Tibial artery (tissue), 4 donors: ENCODE data around the gene SRMS.

Experiments used
- DNase-seq, 2 donors: peaks; one replicate each; pipeline ENCODE4 v3.0.0-alpha.2; 2019
- H3K27ac ChIP-seq, 2 donors: fragments of 200-600 bp; sonication (generic) in 1 of 2; 1 replicate in 1 of 2; 2 replicates in 1 of 2; pipeline ENCODE4 v1.5.1; 2018 to 2019; ENCODE audit warnings: mild to moderate bottlenecking in 1 of 2
- H3K27me3 ChIP-seq, 2 donors: fragments of 200-600 bp; sonication (generic) in 1 of 2; one replicate each; pipeline versions ENCODE4 v1.5.1 to v1.6.0; 2016 to 2019
- H3K36me3 ChIP-seq, 3 donors: fragments of 200-600 bp; sonication (generic) in 2 of 3; one replicate each; pipeline ENCODE4 v1.5.1; 2016 to 2019; ENCODE audit warnings: mild to moderate bottlenecking in 2 of 3
- H3K4me1 ChIP-seq, 4 donors: fragments of 200-600 bp; sonication (generic) in 2 of 4; 1 replicate in 3 of 4; 2 replicates in 1 of 4; pipeline ENCODE4 v1.5.1; 2016 to 2019
- H3K4me3 ChIP-seq, 2 donors: fragments of 200-600 bp; sonication (generic) in 1 of 2; 1 replicate in 1 of 2; 2 replicates in 1 of 2; pipeline ENCODE4 v1.5.1; 2018 to 2019; ENCODE audit warnings: mild to moderate bottlenecking in 2 of 2
- H3K9me3 ChIP-seq, 3 donors: fragments of 200-600 bp; sonication (generic) in 1 of 3; one replicate each; pipeline ENCODE4 v1.5.1; 2016 to 2019
- intact Hi-C: fragments of 100-400 bp; cut with DNase I; formaldehyde crosslinking; loops from one replicate; pipeline ENCODE4 v1.15.0; 2023; ENCODE audit warnings: low total_unique reads
- TF ChIP-seq, protein P1 (sequence below), 2 experiments: fragments of 200-600 bp in 1 of 2; fragments of 450-650 bp in 1 of 2; IDR thresholded peaks; one replicate each; pipeline ENCODE4 v1.5.1; 2017 to 2019; ENCODE audit warnings: antibody characterized with exemption in 2 of 2, mild to moderate bottlenecking in 1 of 2, moderate library complexity in 1 of 2

The SRMS gene

GRCh38 chr20:63497946-63498935 is 49.3 kb downstream of the SRMS start:
- H3K36me3 ChIP-seq: no peaks in the 10 kb centered on the region
- H3K27me3 ChIP-seq: peaks cover 0 to 95% of the 10 kb centered on the region in 2 donors
- DNase-seq: no peak
- peak overlapping the region in 1 of 2 donors; percentile 41 for H3K4me3 ChIP-seq
- no peak overlapping the region for H3K27ac ChIP-seq
- H3K9me3 ChIP-seq: no peaks in the 10 kb centered on the region
- TF ChIP-seq, protein P1, sequence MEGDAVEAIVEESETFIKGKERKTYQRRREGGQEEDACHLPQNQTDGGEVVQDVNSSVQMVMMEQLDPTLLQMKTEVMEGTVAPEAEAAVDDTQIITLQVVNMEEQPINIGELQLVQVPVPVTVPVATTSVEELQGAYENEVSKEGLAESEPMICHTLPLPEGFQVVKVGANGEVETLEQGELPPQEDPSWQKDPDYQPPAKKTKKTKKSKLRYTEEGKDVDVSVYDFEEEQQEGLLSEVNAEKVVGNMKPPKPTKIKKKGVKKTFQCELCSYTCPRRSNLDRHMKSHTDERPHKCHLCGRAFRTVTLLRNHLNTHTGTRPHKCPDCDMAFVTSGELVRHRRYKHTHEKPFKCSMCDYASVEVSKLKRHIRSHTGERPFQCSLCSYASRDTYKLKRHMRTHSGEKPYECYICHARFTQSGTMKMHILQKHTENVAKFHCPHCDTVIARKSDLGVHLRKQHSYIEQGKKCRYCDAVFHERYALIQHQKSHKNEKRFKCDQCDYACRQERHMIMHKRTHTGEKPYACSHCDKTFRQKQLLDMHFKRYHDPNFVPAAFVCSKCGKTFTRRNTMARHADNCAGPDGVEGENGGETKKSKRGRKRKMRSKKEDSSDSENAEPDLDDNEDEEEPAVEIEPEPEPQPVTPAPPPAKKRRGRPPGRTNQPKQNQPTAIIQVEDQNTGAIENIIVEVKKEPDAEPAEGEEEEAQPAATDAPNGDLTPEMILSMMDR (IDR thresholded peaks at IDR 0.05): no peak
- intact Hi-C loops: no loop called here
- H3K4me1 ChIP-seq: peaks cover 0 to 35% (median 28%) of the 10 kb centered on the region in 4 donors

DNA sequence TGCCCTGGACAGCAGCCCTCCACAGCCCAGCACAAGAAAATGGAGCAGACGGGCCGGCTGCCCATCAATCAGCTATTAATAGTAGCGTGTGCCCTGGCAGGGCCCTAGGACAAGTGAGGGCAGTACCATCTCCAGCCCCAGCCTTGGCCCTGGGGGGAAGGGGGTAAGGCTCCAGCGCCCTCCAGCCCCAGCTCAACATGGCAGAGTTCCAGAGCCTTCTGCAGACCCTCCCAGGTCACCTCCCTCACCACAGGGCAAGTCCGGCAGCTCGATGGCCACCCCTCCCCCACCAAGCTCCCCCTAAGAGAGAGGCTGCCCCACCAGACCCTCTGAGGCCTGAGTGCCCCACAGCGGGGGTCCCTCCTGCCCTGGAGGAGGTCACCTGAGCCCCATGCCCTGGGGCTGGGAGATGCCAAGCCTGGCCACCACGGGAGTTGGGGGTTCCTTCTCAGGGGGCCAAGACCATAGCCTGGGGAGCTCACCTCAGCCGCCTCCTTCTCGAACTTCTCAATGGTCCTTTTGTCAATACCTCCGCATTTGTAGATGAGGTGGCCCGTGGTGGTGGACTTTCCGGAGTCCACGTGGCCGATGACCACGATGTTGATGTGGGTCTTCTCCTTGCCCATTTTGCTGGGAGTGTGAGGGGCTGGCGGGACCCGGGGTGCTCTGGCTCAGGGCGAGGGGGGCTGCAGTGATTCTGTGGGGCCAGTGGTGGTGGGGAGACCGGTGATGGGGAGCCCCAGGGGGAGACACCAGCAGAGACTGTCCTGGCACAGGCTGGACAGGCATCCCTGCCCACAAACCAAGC is 50.2 kb downstream of the SRMS start:
- intact Hi-C loops: no loop called here
- H3K36me3 ChIP-seq: no peaks in the 10 kb centered on the region
- no peak overlapping the region for H3K4me3 ChIP-seq

GRCh38 chr20:63496596-63497120 is 50.9 kb downstream of the SRMS start:
- H3K4me1 ChIP-seq: peaks cover 0 to 35% (median 28%) of the 10 kb centered on the region in 4 donors
- H3K27ac ChIP-seq: no peak overlapping the region
- peaks cover 0 to 84% of the 10 kb centered on the region in 2 donors for H3K27me3 ChIP-seq
- intact Hi-C loops: no loop called here
- no peak for DNase-seq
- no peaks in the 10 kb centered on the region for H3K36me3 ChIP-seq
- peak overlapping the region; percentile 14 to 42 for H3K4me3 ChIP-seq
- TF ChIP-seq, protein P1 (IDR thresholded peaks at IDR 0.05): no peak
- H3K9me3 ChIP-seq: no peaks in the 10 kb centered on the region

More for the DNA sequence above, 50.2 kb downstream of the SRMS start:
- DNase-seq: no peak
- TF ChIP-seq, protein P1 (IDR thresholded peaks at IDR 0.05): no peak
- Histone ChIP-seq H3K27ac (no peak overlapping the region), H3K9me3 (no peaks in the 10 kb centered on the region), H3K27me3 (peaks cover 0 to 91% of the 10 kb centered on the region in 2 donors), H3K4me1 (peaks cover 0 to 35% (median 28%) of the 10 kb centered on the region in 4 donors)

- H3K4me1 ChIP-seq: peaks cover 0 to 35% (median 28%) of the 10 kb centered on the region in 4 donors
- TF ChIP-seq, protein P1 (IDR thresholded peaks at IDR 0.05): peak; percentile 79 to 91
- no peak overlapping the region for H3K27ac ChIP-seq
- H3K36me3 ChIP-seq: no peaks in the 10 kb centered on the region
- H3K4me3 ChIP-seq: peak overlapping the region; percentile 14 to 42
- peak in 1 of 2 donors; percentile 44 for DNase-seq
- intact Hi-C loops: no loop called here
- no peaks in the 10 kb centered on the region for H3K9me3 ChIP-seq
- peaks cover 0 to 87% of the 10 kb centered on the region in 2 donors for H3K27me3 ChIP-seq
These were observed 51.6 kb downstream of the SRMS start for GRCh38 chr20:63495741-63496595.
